Stimulated activated CD8-positive, alpha-beta memory T cell treated with anti-CD3 and anti-CD28 coated beads, Interleukin-2, amount 100 ng/mL, for 1 hour (primary cell): ENCODE measurements around the gene KIAA0753.

Experiments used
- DNase-seq, 2 donors: peaks; one replicate each; pipeline ENCODE4 v3.0.0-alpha.2; 2020; ENCODE audit warnings: low read depth in 2 of 2

KIAA0753 gene

DNA sequence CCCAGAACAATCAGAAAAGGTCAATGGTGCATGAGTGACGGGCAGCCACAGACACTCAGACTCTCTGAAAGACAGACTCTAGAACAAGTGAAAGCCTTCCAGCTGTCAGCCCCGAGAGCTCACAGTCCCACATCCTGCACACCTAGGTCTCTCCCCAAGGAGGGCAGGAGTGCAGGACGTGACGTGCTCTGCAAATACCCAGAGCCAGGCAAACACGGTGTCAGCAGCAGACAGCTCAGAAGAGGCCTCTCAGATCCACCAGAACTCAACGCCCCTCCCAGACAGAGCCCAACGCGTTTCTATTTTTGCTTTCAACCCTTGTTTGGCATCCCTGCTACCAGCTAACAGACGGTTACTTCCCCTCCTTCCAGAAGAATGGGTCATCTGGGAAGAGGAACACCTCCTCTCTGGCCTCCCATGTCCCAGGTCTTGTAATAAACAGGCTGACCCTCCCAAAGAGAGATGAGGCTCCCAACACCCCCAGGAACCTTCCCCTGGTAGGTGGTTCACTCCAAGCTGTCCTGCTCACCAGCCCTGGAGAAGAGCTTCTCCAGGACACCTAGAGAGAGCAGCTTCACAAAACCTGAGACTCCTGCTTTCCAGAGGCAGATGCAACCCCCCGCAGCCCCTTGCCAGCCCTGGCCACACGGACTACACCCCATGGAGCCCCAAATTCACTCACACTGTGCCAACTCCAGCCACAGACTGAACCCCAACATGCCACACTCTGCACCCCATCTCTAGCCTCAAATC, 91.8 kb downstream of the KIAA0753 start:
- DNase-seq = no peak

DNA sequence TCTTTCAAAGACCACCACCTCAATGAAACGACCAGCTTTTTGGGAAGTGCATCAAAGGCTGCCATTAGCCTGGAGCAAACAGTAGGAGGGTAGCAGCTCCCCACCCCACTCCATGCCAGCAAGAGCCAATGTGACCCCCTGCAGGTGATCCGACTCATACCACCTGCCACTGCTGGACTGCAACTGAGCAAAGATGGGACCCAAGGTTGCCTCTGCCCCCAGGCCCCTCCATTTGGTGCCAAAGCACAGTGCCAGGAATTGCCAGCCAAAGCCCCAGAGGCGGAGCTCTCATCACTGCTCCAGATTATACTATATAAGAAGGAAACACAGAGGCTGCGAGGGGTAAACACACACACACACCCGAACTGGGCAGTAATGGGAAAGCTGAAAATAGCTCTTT, 92.5 kb downstream of the KIAA0753 start:
- no peak for DNase-seq

DNA sequence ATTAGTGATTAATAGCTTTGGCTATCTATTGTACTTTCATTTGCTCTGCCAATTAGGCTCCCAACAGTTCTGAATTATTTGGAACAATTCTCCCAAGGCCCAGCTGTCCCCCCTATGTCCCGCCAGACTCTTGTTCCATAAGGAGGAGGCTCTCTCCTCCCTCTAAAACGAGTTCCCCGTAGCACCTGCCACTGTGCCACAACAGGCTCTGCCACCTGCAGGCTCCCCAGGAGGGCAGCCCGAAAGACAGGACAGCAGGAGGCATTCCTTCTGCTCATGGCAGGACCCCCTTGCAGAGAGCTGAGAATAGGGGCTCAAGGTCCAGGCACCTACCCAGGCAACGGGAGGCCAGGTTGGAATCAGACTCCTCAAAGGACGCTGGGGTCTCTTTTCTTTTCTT, 93.2 kb downstream of the KIAA0753 start:
- no peak for DNase-seq

DNA sequence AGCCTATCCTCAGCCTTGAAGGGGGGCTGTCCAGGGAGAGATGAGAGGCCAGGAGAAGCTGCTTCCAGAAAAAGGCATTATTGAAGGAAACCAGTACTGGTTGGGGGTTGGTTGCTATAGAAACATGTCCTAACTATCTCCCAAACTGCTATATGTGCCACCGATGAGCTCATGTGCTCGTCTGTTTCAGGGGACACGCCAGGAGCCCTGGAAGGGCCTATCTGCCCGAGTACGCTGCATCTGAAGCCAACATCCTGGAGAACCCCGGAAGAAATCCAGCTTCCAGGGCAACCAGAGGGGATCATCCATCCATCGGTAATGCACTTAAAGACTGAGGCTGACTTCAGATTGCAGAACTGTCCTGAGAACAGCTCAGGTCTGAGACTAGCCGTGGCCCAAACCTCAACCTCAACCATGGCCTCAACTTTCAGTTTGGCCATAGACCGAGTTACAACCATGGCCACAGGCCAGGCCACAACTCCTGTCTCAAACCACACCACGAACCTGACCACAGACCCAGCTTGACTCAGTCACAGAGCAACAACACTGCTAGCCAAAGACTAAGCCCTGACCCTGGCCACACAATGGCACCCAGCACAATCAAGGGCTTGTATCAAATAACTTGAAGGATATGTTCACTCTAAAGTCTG, 94.3 kb downstream of the KIAA0753 start:
- no peak for DNase-seq

DNA sequence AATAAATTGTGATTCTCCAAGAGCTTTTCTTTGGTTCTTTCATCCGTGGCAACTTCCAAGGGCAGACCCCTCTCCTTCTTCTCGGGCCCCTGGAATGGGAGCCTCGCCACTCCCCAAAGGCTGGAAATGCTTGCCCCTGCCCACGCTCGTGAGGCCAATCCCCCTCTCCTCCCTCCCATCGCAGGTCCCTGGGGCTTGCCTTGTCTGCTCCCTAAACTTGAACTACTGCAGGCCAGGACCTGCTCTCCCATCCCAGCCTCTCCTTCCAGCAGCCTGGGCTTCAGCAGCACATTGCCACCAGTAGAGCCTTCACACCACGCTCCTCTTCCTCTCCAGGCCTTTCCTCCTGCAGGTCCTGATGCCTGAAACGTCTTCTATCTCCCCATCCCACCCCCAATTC, 95.2 kb downstream of the KIAA0753 start:
- DNase-seq = no peak

DNA sequence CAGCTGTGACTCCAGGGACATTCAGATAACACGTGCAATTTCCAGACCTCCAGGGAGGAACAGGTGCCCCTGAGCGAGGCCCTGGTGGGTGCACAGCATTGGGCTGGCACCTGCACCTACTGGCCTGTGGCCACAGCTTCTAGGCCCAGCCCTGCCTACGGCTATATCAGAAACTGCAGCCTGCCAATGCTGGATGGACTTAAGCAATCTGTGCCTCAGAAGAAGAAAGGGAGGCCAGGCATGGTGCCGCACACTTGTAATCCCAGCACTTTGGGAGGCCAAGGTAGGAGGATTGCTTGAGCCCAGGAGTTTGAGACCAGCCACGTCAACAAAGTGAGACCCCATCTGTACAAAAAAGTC, 96.5 kb downstream of the KIAA0753 start:
- DNase-seq = no peak

DNA sequence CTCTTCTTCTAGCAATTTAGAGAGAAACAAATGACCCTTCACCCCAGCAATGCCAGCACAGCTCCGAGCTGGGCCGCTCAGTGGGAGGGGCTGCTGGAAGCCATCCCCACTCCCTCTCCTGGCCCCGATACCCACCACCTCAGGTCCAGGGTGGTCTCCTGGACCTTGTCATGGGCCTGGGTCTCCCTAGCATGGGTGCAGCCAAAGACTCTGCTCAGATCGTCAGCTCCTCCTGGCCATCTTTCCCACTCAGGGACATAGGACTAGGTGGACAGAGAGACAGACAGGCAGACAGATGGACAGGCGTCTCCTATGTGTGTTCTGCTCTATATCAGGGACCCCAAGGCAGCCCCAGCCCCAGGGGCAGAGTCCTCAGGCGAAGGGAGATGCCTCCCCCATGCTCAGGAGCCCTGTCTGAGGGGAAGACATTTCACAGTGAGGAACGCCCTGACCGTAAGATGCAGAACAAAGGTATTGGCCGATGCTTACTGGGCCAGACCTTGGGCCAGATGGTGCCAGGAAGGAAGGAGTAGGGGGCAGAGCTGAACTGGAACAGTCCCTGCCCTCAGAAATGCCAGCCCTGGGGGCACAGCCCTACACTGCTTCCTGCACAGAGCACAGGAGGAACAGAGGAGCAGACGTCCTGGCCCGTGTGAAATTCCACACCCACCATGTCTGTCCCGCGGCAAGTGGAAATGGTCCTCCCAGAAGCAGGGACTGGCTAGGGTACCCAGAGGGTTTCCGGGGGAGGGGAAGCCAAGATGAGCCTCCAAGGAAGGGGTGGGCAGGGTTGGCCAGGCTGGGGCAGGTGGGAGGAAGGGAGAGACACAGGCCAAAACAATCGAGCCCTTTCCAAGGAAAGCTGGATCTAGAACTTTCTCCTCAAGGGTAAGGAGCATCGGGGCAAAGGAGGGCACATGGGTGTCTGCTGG, 97.2 kb downstream of the KIAA0753 start:
- no peak for DNase-seq

DNA sequence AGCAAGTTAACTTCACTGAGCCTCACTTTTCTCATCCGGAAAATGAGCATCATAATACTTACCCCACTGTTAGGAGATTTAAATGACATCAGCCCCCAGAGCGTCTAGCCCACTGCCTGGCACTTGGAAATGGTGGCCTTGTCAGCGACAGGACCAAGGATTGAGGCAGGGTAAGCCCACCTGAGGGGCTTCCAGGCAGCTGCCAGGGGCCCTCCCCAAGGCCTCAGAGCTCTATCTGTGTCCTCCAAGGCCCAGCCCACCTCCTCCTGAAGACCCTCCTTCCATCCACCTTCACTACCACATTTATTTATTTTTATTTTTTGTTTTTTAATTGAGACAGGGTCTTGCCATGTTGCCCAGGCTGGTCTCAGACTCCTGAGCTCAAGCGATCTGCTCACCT, 97.9 kb downstream of the KIAA0753 start:
- no peak for DNase-seq

DNA sequence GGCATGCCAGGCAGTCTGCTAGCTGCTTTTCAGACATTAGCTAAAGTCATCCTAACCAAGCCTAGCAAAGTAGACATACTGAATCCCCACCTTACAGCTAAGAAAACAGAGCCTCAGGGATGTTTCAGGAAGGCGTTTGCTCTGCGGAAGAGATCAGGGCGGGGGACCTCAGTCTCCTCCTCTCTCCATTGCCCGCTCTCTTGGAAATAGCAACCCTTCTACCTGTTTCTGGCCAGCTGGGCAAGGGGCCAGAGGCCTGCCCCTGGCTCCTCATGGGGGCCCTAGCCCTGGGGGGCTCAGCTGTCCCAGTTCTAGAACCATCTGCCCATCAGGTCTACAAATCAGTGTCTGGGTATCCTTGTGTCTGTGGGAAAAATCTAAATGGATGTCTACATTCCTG, 98.6 kb downstream of the KIAA0753 start:
- no peak for DNase-seq

DNA sequence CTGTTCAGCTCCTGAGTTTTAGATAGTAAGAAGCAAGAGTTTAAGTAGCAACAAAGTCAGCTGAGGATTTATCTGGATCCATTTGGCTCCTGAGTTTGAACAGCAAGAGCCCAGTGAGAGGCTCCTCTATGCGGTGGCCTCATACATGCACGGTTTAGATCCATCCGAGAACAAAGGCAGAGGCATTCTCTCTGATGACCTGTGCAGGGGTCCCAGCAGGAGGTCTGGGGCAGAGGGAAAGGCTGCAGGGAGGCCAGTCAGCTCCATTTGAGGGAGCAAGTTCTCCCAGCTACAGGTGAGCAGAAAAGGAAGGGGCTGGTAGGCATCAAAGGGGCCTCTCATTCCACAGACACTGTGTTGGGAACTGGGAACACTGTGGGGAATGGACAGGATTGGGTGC, 100.6 kb downstream of the KIAA0753 start:
- DNase-seq = no peak

DNA sequence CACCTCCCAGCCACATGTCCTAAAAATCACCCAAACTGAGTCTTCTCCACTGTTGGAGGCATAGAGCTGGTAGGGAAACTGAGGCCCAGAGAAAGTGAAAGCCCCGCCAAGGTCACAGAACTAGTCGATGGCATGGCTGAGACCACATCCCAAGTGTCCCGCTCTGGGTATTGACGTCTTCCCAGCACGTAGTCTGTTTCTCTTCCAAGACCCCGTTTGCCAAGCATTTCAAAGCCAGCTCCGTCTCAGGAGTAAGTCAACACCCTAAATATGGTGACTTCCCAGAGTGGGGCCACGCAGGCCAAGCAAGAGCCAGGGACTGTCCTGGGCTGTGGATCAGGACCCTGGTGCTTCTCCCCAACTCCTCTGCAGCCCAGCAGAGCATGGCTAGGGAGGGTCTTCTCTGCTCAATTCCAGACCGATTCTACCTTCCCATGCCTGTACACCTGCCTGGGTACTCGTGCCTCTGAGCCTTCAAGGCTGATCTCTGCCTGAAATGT, 103.9 kb downstream of the KIAA0753 start:
- no peak for DNase-seq

DNA sequence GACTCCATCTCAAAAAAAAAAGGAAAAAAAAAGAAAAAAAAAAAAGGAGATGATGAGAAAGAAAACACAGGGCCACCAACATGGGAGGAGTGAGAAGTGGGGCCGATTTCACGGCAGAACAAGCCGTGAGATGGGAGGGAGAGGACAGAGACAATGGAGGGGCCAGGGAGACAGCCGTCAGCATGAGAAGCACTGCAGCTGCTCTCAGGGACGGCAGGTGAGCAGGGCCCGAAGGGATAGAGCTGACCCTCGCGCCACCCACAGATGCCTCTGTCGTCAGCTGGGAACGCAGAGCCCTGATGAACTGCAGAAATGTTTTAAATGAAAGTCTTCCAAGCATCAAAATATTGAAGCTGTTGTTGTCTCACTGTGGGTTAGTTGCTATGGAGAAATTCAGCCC, 104.5 kb downstream of the KIAA0753 start:
- DNase-seq = no peak

DNA sequence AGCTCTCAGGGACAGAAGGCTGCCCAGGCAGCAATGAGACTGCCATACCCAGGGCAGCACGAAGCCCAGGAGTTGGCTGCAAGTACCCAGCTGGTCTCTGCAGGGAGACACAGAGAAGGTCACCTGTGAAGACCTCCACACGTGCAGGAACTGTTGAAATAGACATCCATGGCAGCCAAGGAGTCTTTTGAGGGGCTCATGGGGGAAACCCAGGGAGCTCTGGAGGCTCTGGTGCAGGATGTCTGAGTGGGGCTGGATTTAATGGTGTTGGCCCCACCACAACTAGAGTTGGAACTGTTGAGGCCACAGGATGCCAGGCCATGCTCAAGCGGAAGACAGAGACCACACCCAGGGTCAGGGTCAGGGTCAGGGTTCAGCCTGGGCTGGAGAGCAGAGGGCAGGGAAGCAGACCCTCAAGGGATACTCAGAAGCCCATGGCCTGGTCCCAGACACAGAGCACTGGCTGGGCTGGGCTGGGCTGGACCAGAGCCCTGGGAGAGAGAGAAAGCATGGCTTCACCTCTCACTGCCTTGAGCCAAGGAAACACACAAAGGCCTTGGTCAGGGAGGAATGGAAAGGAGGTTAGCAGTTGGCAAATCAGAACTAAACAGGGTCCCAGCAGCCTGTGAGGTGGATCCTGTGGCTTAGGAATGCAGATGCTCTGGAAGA, 105.5 kb downstream of the KIAA0753 start:
- no peak for DNase-seq

DNA sequence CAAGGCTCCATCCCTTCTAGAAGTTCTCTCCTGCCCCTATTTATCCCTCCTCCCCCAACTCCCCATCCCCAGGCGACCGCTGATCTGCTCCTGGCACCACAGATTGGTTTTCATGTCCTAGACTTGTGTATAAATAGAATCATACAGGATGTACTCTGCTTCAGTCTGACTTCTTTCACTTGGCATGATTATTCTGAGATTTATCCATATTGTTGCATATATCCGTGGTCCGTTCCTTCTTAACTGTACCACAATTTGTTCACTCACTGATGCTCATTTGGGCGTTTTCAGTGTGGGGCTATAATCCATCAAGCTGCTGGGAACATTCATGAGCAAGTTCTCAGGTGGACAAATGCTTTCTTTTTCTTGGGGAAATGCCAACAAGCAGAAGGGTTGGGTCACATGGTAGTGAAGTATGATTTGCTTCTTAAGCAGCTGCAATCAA, 108.0 kb downstream of the KIAA0753 start:
- DNase-seq = no peak

DNA sequence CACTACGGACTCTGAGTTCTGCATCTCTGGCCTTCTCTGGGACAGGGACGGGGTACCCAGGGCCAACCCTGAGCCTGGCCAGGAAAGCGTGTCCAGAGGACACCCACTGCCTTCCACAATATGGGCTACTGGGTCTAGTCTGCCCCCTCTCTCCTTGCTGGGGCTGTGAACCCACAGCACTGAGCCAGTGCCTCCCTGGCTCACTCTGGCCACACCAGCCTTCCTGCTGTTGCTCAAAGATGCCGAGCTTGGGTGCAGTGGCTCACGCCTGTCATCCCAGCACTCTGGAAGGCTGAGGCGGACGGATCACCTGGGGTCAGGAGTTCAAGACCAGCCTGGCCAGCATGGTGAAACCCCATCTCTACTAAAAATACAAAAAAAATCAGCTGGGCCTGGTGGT, 108.9 kb downstream of the KIAA0753 start:
- DNase-seq = no peak

DNA sequence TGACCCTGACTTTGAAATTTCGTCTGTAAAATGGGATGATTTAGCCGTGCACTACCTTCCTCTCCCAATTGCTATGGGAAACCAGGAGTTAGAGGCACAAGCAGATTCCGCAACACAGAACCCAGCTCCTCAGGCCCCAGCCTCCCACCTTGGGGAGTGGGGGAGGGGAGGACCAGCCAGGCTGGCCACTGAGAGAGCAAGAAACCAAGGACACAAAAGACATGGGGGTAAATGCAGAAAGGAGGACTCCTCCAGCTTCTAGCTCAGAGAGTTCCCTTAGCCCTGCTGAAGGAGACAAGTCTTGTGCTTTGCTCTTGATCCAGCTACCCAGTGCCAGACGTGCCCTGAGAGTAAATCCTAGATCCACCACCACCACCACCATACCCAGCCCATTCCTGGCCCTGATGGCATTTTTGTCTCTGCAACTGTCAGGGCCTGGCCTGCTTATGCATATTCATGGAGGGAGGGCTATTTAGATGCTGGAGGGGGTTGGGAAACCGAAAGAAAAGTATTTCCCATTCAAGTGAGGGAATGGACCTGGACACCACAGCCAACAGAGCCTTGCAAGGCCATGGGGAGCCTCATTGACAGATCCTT, 110.1 kb downstream of the KIAA0753 start:
- DNase-seq = no peak

DNA sequence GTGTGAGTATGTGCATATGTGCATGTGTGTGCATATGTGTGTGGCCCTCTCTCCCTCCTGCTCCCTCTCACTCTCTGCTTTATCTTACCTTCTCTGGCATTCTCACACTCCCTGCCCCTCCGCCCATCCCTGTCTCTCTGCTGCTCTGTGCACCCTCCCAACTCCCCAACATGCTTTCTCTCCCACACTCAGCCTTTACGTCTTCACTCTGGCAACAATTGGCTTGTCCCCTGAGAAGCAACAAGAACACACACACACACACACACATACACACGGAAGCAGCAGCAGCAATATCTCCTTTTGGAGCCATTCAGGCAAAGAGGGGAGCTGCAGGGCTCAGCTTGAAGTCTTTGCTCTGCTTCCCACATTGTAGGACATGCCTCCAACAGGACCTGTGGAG, 112.0 kb downstream of the KIAA0753 start:
- no peak for DNase-seq
